HG03039 (cell line): ENCODE results near the gene CD40LG.
A peak's percentile ranks its signal among the peaks of the same experiment; 100 is the strongest.

Source experiments
- ATAC-seq: cut with Tn5 transposase; IDR thresholded peaks from one replicate; pipeline ENCODE4 v1.9.1; 2021; ENCODE audit warnings: mild to moderate bottlenecking, moderate library complexity; ENCODE audit not compliant: unreplicated experiment

CD40LG gene

DNA sequence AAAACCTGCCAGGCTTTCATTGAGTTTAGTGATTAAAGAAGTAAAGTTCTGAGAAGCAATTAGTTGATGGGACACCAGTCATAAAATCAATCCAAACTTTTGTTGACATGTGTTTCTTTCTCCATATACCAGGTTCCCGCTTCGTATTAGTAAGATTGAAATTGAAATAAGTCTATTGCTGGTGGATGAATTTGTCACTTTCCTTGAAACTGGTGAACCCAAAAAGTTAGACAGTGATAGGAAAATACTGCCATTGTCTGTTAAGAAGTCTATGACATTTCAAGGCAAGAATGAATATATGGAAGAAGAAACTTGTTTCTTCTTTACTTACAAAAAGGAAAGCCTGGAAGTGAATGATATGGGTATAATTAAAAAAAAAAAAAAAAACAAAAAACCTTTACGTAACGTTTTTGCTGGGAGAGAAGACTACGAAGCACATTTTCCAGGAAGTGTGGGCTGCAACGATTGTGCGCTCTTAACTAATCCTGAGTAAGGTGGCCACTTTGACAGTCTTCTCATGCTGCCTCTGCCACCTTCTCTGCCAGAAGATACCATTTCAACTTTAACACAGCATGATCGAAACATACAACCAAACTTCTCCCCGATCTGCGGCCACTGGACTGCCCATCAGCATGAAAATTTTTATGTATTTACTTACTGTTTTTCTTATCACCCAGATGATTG lies at the start of gene CD40LG:
CD40LG (plus strand) TSS at position 482 of the 684 bp plus-strand sequence; CDS start at position 573, 91 bp downstream.
- no peak for ATAC-seq

DNA sequence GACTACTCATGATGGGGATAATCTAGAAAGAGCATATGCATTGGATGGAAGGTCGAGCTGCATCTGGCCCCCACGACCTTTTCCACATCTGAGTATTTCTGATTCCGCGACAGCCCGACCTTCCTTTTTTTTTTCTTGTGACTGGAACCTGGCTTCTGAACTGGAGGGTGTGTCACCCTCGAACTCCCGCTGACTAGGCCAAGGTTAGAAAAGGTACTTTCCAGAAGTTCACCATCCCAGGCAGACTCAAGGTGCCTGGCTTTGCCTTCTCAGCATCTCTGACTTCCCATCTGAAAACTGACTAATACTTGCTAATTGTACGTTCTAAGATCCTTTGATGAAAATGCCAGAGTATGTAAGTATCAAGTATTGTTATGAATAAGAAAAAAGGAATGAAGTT lies 49.3 kb upstream of the CD40LG start:
- ATAC-seq, result no peak

DNA sequence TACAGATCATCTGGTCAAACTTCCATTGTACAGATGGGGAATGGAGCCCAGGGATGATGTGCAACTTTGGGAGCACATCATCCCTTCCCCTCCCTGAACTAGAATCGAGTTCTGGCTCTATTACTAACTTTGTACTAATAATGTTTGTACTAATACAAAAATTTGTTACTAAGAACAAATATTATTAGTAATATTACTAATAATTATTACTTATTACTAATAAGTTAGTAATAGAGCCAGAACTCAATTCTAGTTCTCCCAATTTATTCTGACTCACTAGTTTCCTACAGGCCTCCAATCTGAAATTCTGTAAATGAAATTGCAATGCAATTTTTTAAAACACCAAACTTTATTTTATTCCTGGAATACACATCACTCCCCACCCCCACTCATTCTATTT lies 47.9 kb upstream of the CD40LG start:
- no peak for ATAC-seq

DNA sequence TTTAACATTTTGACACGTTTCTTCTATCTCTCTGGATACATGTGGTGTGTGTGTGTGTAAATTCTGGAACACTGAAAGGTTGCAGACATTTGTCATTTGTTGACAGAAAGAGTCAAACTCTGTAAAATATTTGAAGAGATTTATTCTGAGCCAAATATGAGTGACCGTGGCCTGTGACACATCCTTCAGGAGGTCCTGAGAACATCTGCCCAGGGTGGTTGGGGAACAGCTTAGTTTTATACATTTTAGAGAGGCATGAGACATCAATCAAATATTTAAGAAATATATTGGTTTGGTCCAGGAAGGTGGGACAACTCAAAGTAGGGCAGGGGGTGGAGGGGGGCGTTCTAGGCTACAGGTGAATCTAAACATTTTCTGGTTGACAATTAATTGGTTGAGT lies 40.7 kb upstream of the CD40LG start:
- ATAC-seq, result no peak

DNA sequence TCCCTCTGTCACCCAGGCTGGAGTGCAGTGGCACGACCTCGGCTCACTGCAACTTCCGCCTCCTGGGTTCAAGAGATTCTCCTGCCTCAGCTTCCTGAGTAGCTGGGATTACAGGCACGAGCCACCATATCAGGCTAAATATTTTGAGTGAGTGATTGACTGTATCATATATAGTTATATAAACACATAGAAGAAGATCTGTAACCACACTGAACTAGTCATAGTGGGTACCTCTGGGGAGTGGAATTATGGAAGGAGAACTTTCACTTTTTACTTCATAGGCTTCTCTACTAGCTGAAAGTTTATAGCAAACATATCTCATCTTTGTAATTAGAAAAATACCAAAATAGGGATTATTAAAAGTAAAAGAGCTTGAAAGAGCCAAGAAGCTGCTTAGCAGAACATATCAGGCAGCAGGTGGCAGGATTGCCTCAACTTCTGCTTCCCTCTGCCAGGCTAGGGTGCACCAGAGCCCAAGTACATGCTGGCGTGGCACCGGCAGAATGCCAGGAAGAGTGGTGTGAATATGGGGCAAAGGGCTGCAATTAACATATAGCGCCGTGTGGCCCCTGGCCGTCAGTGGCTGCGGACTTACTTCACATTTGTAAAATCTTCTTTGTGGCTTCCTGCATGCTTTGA lies 39.5 kb upstream of the CD40LG start:
- no peak for ATAC-seq

DNA sequence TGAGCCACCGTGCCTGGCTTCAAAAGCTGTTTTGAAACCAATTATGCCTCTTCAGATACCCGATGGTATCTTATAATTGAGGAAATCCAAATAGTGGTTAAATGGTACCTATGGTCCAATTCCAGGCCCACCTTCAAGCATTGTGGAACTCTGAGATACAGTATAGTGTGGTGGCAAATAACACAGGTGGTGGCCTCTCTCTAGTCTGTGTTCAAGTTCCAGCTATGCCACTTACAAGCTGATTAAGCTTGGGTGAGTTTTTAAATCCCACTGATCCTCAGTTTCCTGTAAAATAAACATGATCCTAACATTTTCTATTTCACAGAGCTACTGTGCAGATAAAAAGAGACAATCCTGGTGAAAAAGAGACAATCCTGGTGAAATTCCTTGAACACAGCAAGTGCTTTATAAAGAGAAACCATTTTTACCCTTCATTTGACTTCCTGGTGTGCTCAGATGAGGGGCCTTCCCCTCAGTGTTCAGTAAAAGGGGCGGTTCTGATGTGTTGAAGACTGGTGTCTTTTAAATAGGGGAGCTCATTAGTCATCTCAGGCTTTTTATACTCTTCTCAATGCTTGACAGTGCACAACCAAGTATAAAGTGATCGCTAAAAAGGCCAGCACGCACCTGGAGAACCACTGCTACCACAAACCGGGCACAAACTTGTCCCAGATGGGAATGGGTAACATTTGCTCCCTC lies 30.8 kb upstream of the CD40LG start:
- ATAC-seq, result peak; percentile 83

DNA sequence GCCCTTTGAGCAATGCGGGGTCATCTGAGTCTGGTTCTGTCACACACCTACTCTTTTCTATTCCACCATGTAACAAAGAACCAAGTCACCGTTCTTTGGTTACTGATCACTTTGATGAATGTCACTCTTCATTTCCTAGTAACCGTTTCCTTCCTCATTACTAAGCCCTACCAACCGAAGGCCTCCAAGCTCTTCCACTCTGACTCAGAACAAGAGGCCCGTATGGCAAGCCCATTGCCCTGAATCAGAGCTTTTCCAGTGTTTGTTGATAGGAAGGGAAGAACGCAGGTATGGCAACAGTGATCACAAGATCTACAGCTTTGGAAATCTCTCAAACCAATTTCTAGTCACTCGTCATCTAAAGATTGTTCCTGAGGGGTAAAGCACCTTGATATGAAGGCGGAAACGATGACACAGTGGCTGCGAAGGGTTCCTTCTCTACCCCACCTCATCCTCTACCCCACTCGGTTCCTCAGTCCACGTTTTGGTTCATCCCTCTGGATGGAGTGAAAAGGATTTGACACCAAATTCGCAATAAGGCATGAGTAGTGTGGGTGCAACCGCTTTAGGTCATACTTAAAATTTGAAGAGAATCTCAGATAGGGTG lies 28.0 kb upstream of the CD40LG start:
- no peak for ATAC-seq

DNA sequence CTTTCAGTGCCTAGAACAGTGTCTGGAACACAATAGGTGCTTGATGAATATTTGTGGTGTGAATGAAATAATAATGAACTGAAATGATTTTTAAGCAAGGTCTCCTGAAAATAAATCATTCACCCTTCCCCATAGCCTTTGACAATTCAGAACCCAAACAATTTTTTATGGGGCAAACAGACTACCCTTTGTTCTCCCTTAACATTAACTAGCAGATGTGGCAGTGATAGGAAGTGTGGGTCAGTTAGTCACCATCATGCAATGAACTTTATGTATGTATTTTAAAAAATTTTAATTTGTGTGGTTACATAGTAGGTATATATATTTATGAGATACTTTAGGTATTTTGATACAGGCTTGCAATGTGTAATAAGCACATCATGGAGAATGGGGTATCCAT lies 27.2 kb upstream of the CD40LG start:
- ATAC-seq, result no peak

DNA sequence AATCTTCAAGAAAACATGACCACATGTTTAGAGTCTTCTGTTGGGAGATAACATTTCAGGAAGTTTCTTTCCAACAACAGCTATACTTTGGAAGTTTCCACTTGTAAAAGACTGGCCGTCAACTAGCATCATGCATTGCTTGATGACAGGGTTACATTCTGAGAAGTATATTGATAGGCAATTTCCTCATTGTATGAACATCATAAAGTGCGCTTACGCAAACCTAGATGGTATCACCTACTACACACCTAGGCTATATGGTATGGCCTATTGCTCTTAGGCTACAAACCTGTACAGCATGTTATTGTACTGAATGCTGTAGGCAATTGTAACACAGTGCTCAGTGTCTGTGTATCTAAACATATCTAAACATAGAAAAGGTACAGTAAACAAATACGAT lies 25.4 kb upstream of the CD40LG start:
- ATAC-seq, result no peak

DNA sequence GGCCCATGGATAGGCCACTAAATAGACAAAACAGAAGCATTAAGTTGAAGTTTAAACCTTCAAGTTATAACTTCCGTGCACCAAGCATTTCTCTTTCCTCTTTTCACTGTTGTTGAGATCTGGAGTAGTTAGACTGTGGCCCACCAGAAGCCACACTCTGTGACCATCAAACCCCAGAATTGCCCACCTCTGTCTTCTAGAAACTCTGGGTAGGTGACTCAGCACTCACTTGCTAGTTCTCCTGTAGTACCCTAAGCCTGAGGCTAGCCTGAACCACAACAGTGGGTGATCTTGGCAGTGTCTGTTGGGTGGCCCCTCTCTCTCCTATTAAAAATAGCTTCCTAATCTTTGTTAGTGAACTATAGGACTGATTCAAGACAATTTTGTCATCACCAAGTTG lies 24.6 kb upstream of the CD40LG start:
- ATAC-seq, result no peak

DNA sequence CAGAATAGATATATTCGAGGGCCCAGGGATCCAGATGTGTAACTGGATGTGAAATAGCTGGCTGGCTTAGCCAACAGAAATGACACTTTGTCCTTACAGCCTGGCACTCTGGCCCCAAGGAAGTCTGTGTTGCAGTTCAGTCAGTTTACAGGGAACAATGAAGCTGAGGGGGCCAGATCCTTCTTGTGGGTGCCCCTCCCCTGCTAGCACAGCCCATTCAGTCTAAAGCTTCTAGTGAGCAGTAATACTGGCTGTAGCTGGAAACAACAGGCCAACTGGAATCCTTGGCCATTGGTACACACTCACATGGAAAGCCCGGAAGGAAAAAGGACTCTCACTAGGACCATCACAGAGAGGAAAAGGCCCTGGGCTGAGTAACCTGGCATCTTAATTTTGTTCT lies 22.7 kb upstream of the CD40LG start:
- ATAC-seq, result no peak

DNA sequence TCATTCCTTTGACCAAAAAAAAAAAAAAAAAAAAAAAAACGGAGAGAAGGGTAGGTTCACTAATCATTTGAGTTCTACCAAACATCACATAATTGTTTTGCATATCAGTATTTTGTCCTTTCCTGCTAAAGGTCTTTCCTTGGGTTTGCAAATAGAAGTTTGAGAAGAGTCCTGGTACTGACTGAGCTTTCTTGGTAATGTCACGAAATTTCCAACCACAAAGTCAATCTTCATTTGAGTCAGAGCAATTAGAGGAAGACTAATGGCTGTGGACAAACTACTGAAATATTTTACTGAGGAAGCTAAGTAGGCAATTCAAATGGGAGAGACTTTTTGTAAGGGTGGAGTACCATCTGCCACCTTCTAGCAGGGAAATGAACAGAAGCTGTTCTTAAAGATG lies 21.7 kb upstream of the CD40LG start:
- no peak for ATAC-seq

DNA sequence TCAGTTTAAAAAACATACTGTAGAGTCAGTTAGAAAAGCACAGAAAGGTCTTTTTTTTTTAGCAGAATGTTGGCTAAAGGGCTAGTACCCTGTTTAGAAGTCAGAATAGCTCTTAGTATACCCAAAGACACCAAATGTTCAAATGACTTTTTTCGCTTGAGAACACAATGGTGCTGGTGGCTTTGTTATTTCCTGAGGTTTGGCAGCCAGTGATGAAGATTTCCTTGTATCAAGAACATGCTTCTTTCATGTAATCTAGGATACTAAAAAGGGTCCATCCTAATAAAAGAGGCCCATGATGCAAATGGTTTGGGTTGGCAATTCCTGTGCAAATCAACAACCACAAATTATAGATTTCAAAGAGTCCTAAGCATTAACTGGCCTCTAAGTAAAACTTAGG lies 21.1 kb upstream of the CD40LG start:
- no peak for ATAC-seq

DNA sequence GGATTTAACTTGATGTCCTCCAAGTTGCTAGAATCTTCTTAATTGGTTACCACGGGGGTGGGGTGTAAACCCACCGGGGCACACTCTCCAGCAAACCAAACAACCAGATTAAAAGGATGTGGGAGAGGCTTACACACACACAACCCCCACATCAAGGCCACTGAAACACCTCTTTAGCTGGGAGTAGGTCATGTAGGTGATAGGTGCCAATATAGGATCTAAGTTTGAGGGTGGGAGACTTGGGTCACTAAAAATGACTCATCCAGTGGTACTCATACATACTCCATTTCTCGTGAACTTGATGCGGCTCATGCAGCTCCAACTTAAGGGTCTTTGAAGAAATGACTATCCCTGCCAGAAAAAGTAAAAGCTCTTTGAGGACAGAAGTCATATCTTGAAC lies 20.5 kb upstream of the CD40LG start:
- no peak for ATAC-seq

DNA sequence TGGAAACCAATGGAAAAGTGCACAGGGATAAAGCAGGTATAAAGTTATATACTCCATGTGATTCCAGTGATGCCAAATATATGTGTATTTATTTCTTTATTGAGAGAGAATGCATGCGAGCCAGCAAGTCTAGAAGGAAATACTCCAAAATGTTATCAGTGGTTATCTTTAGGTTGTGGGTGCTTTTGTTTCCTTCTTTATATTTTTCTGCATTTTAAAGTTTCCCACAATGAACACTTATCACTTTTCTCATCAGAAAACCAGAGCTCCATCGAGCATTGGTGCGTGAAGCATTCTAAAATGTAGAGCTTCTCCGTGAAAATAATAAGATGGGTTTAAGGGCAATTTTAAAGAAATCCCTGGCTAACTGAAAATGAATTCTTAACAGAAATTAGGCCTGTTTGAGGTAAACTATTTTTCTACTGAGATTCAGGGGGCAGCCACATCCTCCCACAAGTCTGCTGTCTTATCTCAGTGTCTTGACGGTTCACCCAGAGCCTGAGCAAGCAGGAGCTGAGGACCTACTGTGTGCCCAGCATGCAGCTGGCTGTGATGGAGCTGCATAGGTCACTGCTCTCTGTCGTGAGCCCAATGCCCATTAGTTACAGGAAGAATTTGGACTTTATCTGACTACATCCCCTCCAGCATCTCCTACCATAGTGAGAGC lies 18.7 kb upstream of the CD40LG start:
- ATAC-seq, result no peak

DNA sequence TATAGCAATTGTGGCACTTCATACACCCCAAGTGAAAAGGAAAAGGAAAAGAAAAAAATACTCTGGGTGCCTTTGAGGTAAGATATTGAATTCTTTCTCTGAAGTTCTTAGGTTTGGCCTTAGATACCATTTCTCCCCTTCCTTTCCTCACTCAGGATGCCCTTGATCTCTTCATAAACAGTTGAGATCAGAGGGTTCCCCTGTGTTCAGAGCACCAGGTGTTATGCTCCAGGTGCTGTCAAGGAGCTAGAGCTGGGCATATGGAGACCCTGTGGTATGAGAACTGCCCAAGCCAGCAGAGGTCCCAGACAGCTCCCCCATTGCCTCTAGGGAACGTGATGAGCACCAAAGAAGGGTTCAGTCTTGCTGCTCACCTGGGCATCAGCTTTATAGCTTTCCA lies 17.1 kb upstream of the CD40LG start:
- ATAC-seq, result no peak

DNA sequence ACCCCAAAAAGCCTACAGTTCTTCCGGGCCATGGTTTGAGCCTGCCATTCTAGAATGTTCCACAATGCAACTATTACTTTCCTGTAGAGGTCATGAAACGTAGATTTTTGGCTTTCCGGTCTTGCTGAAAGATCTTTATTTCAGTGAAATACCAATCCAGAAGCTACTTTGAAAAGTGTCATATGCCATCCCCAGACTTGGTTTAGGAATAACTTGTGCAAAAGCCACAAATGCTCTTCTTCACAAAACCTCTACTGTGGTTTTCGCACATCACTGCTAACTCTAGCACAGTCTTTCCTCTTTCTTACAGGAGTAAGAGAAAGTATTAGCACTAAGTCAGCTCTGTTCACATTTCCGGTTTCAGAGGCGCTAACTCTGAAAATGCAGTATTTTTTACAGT lies 12.7 kb upstream of the CD40LG start:
- no peak for ATAC-seq

DNA sequence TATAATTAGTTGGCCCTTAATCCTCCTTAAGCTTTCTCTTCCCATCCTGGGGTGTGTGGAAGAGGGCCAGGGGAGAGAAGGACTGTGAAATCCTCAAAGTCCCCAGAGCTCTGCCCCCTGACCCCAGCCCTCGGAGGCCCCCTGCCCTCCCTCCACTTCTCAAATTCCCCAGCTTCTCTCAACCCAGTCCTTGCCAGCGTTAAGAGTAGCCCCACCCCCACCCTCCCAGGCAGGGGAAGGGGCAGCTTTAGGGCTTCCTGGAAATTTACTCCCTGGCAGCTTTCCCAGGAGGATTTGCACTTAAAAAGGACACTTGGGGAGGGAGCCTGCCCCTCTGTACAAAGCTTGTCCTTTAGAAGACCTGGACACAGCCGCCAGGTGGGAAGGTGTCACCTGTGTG lies 11.8 kb upstream of the CD40LG start:
- no peak for ATAC-seq

DNA sequence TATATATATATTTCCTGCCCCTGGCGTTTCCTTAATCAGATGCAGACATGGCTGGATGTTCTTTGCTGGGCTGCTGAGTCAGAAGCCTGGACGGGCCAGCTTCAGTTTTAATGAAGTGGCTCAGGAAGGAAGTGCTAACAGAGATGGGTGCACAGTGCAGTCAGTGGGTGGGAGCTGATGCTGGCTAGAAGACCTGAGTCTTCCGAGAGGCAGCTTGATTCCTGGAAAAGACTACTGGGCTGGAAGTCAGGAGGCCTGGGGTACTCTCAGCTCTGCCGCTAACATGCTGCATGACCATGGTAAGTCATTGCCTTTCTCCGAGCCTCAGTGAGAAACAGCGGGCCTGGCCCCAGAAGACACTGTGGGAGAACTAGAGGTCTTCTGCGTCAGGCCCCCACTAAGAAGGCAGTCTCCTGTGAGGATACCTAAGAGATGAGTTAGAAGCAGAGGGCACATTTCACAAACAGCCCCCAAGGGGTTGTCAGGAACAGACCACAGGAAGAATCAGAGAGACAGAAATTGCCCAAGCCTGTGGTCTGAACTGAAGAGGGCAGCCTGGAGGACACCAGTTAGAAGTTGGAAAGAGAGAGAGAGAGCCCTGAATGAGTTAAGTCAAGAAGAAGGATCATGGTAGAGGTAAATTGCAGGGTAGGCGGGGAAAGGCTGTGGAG lies 8.3 kb upstream of the CD40LG start:
- no peak for ATAC-seq

DNA sequence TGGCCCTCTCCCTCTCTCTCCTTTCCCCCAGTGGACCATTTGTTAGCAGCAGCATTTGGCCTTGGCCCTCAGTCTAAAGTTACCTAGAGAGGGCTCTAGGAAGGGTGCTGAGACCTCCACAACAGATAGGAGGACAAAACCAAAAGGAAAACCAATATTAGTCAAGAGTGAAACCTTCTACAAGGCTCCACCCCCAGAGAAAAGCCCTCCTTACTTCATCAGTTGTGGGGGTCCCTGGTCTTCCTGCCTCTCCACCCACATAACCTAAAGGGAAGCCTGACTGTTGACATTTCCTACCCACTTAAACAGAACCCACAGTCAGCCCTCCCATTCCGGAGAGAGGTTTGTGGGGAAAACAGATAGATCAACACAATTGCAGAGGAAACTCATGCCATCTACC lies 4.7 kb upstream of the CD40LG start:
- ATAC-seq, result no peak
